Loucy (cell line): ENCODE measurements around the gene JAM3.

Experiments used
- EZH2phosphoT487 ChIP-seq: fragments of 200-600 bp; IDR thresholded peaks from 2 replicates; pipeline ENCODE4 v1.6.1; 2018; ENCODE audit warnings: antibody characterized with exemption, mild to moderate bottlenecking, moderate library complexity, borderline replicate concordance
- TF ChIP-seq, protein P1 (sequence below): fragments of 200-600 bp; sonication (generic); conservative IDR thresholded peaks from 2 replicates; pipeline ENCODE4 v1.5.1; 2014; ENCODE audit warnings: mild to moderate bottlenecking, antibody characterized with exemption, low read length

- TF ChIP-seq, protein P1, sequence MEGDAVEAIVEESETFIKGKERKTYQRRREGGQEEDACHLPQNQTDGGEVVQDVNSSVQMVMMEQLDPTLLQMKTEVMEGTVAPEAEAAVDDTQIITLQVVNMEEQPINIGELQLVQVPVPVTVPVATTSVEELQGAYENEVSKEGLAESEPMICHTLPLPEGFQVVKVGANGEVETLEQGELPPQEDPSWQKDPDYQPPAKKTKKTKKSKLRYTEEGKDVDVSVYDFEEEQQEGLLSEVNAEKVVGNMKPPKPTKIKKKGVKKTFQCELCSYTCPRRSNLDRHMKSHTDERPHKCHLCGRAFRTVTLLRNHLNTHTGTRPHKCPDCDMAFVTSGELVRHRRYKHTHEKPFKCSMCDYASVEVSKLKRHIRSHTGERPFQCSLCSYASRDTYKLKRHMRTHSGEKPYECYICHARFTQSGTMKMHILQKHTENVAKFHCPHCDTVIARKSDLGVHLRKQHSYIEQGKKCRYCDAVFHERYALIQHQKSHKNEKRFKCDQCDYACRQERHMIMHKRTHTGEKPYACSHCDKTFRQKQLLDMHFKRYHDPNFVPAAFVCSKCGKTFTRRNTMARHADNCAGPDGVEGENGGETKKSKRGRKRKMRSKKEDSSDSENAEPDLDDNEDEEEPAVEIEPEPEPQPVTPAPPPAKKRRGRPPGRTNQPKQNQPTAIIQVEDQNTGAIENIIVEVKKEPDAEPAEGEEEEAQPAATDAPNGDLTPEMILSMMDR: no peak
- TF ChIP-seq EZH2phosphoT487: no peak
Observed at GRCh38 chr11:134170919-134171281, 102.0 kb downstream of the JAM3 start.
